ENCODE results near the gene CALM3.
"Not testable (repeated sequence)": the region's sequence is repeated elsewhere in the genome, so short reads cannot be mapped to it uniquely, and the experiment has no call there.

The CALM3 gene

GRCh38 chr19:46601318-46602224, at the start of gene CALM3:
Gene CALM3, plus strand, starts transcription at chr19:46601330. Its CDS starts 105 bp downstream, at chr19:46601435.
- Histone ChIP-seq H3K9me3 (ENCODE audit: control insufficient read depth, low read depth, low read length) (no peaks in the 10 kb centered on the region), H3K36me3 (ENCODE audit: control insufficient read depth, low read depth, low read length) (peaks cover 9% of the 10 kb centered on the region), H3K4me1 (ENCODE audit: control insufficient read depth, low read depth, low read length) (peaks cover 17% of the 10 kb centered on the region), H3K9ac (ENCODE audit: low read length) (peak within 1 kb of the TSS; percentile 99), H3K27me3 (ENCODE audit: control insufficient read depth, insufficient read depth, low read length) (no peaks in the 10 kb centered on the region), H3K27ac (ENCODE audit: low read length) (peak within 1 kb of the TSS; percentile 100), H3K4me3 (ENCODE audit: low read length) (peak within 1 kb of the TSS; percentile 85)

DNA sequence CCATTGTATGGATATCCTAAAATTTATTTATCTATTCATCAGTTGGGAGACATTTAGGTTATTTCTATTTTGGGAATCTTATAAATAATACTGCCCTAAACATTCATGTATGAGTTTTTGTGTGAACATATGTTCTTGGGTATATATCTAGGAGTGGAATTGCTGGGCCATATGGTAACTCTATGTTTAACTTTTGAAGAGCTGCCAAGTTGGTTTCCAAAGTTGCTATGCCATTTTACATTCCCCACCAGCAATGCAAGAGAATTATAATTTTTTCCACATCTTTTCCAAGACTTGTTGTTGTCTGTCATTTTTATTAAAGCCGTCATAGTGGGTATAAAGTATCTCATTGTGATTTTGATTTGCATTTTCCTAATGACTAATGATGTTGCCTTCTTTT, 48.2 kb upstream of the CALM3 start:
- Histone ChIP-seq H3K27ac (ENCODE audit: low read length) (no peak overlapping the region), H3K4me1 (ENCODE audit: control insufficient read depth, low read depth, low read length) (no peaks in the 10 kb centered on the region), H3K27me3 (ENCODE audit: control insufficient read depth, insufficient read depth, low read length) (no peaks in the 10 kb centered on the region), H3K9ac (ENCODE audit: low read length) (no peak overlapping the region), H3K4me3 (ENCODE audit: low read length) (no peak overlapping the region), H3K9me3 (ENCODE audit: control insufficient read depth, low read depth, low read length) (no peaks in the 10 kb centered on the region), H3K36me3 (ENCODE audit: control insufficient read depth, low read depth, low read length) (no peaks in the 10 kb centered on the region)

GRCh38 chr19:46554161-46554560, 47.0 kb upstream of the CALM3 start:
- H3K9ac ChIP-seq (ENCODE audit: low read length): no peak overlapping the region
- no peaks in the 10 kb centered on the region for H3K36me3 ChIP-seq (ENCODE audit: control insufficient read depth, low read depth, low read length)
- H3K27ac ChIP-seq (ENCODE audit: low read length): no peak overlapping the region
- no peaks in the 10 kb centered on the region for H3K4me1 ChIP-seq (ENCODE audit: control insufficient read depth, low read depth, low read length)
- no peaks in the 10 kb centered on the region for H3K9me3 ChIP-seq (ENCODE audit: control insufficient read depth, low read depth, low read length)
- no peaks in the 10 kb centered on the region for H3K27me3 ChIP-seq (ENCODE audit: control insufficient read depth, insufficient read depth, low read length)
- no peak overlapping the region for H3K4me3 ChIP-seq (ENCODE audit: low read length)

DNA sequence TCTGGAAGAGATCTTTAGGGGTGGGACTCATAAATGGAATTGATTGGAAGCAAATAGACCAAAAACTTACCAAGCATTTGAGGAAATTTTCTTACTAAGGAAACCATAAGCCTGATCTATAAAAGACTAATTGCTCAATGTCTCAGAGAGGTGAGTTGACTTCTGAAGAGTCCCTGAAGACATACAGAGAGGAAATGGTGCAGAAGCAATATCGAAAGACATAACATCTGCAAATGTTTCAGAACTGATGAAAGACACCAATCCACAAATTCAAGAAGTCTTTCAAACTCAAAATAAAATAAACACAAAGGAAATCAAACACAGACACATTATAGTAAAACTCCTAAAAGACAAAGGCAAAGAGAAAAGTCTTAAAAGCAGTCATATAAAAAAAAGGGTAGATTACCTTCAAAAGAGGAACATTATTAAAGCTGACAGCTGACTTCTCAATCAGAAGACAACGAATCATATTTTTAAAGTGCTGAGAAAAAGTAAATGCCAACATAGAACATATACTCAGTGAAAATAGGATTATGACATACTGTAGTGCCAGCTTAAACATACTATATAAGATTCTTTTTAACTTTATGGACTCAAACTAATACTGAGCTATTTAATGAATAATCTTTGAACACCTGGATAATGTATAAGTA, 45.4 kb upstream of the CALM3 start:
- H3K9me3 ChIP-seq (ENCODE audit: control insufficient read depth, low read depth, low read length): no peaks in the 10 kb centered on the region
- no peaks in the 10 kb centered on the region for H3K36me3 ChIP-seq (ENCODE audit: control insufficient read depth, low read depth, low read length)
- no peaks in the 10 kb centered on the region for H3K27me3 ChIP-seq (ENCODE audit: control insufficient read depth, insufficient read depth, low read length)
- H3K4me1 ChIP-seq (ENCODE audit: control insufficient read depth, low read depth, low read length): no peaks in the 10 kb centered on the region
- H3K4me3 ChIP-seq (ENCODE audit: low read length): no peak overlapping the region
- no peak overlapping the region for H3K27ac ChIP-seq (ENCODE audit: low read length)
- no peak overlapping the region for H3K9ac ChIP-seq (ENCODE audit: low read length)

GRCh38 chr19:46556471-46556870, 44.7 kb upstream of the CALM3 start:
- H3K4me3 ChIP-seq (ENCODE audit: low read length); H3K9ac ChIP-seq (ENCODE audit: low read length); H3K9me3 ChIP-seq (ENCODE audit: control insufficient read depth, low read depth, low read length); H3K36me3 ChIP-seq (ENCODE audit: control insufficient read depth, low read depth, low read length); H3K27me3 ChIP-seq (ENCODE audit: control insufficient read depth, insufficient read depth, low read length); H3K4me1 ChIP-seq (ENCODE audit: control insufficient read depth, low read depth, low read length); H3K27ac ChIP-seq (ENCODE audit: low read length): not testable (repeated sequence)

GRCh38 chr19:46559203-46559602, 41.9 kb upstream of the CALM3 start:
- Histone ChIP-seq H3K27me3 (ENCODE audit: control insufficient read depth, insufficient read depth, low read length) (no peaks in the 10 kb centered on the region), H3K27ac (ENCODE audit: low read length) (no peak overlapping the region), H3K9me3 (ENCODE audit: control insufficient read depth, low read depth, low read length) (no peaks in the 10 kb centered on the region), H3K4me3 (ENCODE audit: low read length) (no peak overlapping the region), H3K9ac (ENCODE audit: low read length) (no peak overlapping the region), H3K4me1 (ENCODE audit: control insufficient read depth, low read depth, low read length) (no peaks in the 10 kb centered on the region), H3K36me3 (ENCODE audit: control insufficient read depth, low read depth, low read length) (no peaks in the 10 kb centered on the region)

DNA sequence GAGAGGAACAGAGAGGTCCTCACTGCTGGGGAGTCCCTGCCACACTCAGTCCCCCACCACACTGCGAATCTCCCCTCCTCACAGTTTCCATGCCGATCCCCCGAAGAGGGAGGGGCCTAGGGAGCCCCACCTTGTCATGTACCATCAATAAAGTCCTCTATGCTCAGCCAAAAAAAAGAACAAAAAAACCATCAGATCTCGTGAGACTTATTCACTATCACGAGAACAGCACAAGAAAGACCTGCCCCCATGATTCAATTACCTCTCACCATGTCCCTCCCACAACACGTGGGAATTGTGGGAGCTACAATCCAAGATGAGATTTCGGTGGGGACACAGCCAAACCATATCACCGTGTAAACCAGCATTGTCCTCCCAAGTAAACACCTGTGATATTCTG, 41.5 kb upstream of the CALM3 start:
- H3K9me3 ChIP-seq (ENCODE audit: control insufficient read depth, low read depth, low read length); H3K36me3 ChIP-seq (ENCODE audit: control insufficient read depth, low read depth, low read length); H3K4me1 ChIP-seq (ENCODE audit: control insufficient read depth, low read depth, low read length); H3K27me3 ChIP-seq (ENCODE audit: control insufficient read depth, insufficient read depth, low read length); H3K4me3 ChIP-seq (ENCODE audit: low read length); H3K27ac ChIP-seq (ENCODE audit: low read length); H3K9ac ChIP-seq (ENCODE audit: low read length): not testable (repeated sequence)

DNA sequence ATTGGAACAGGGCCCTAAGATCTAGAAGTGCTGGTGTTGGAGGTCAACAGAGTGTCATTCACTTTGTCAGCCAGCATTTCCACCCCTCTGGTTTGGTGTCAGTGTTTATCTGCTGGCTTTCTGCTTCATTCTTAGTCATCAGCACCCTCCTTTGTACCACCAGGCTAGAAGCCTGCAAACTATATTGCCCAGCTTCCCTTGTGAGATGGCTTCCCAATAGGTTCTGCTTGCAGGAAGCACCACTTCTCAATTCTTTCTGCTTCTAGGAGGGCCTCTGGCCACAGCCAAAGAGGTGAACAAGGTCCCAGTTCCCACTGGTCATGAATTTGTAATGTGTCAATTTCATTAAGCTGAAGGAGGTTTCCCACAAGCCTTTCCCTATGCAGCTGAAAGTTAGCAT, 36.4 kb upstream of the CALM3 start:
- no peak overlapping the region for H3K27ac ChIP-seq (ENCODE audit: low read length)
- H3K9ac ChIP-seq (ENCODE audit: low read length): no peak overlapping the region
- no peaks in the 10 kb centered on the region for H3K9me3 ChIP-seq (ENCODE audit: control insufficient read depth, low read depth, low read length)
- H3K4me3 ChIP-seq (ENCODE audit: low read length): no peak overlapping the region
- H3K27me3 ChIP-seq (ENCODE audit: control insufficient read depth, insufficient read depth, low read length): no peaks in the 10 kb centered on the region
- H3K36me3 ChIP-seq (ENCODE audit: control insufficient read depth, low read depth, low read length): no peaks in the 10 kb centered on the region
- H3K4me1 ChIP-seq (ENCODE audit: control insufficient read depth, low read depth, low read length): no peaks in the 10 kb centered on the region

DNA sequence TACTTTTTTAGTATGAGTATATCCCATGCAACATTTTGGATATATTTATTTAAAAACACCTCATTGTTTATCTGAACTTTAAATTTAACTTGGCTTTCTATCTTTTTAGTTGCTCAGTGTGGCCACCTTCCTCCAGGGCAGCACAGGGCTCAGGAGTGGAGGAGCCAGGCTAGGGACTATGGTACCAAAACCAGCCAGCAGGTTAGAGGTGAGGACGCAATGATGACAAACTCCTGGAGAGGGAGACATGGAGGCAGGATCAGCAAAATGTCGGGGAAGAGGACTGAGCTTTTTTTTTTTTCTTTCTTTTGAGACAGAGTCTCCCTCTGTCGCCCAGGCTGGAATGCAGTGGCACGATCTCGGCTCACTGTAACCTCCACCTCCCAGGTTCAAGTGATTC, 29.6 kb upstream of the CALM3 start:
- Histone ChIP-seq H3K4me3 (ENCODE audit: low read length) (no peak overlapping the region), H3K4me1 (ENCODE audit: control insufficient read depth, low read depth, low read length) (no peaks in the 10 kb centered on the region), H3K27me3 (ENCODE audit: control insufficient read depth, insufficient read depth, low read length) (no peaks in the 10 kb centered on the region), H3K36me3 (ENCODE audit: control insufficient read depth, low read depth, low read length) (no peaks in the 10 kb centered on the region), H3K9me3 (ENCODE audit: control insufficient read depth, low read depth, low read length) (no peaks in the 10 kb centered on the region), H3K9ac (ENCODE audit: low read length) (no peak overlapping the region), H3K27ac (ENCODE audit: low read length) (no peak overlapping the region)

GRCh38 chr19:46573679-46574498, 27.2 kb upstream of the CALM3 start:
- Histone ChIP-seq H3K9ac (ENCODE audit: low read length) (no peak overlapping the region), H3K36me3 (ENCODE audit: control insufficient read depth, low read depth, low read length) (no peaks in the 10 kb centered on the region), H3K4me3 (ENCODE audit: low read length) (no peak overlapping the region), H3K9me3 (ENCODE audit: control insufficient read depth, low read depth, low read length) (no peaks in the 10 kb centered on the region), H3K4me1 (ENCODE audit: control insufficient read depth, low read depth, low read length) (no peaks in the 10 kb centered on the region), H3K27ac (ENCODE audit: low read length) (no peak overlapping the region), H3K27me3 (ENCODE audit: control insufficient read depth, insufficient read depth, low read length) (no peaks in the 10 kb centered on the region)

- Histone ChIP-seq H3K9me3 (ENCODE audit: control insufficient read depth, low read depth, low read length) (no peaks in the 10 kb centered on the region), H3K36me3 (ENCODE audit: control insufficient read depth, low read depth, low read length) (no peaks in the 10 kb centered on the region), H3K4me1 (ENCODE audit: control insufficient read depth, low read depth, low read length) (no peaks in the 10 kb centered on the region), H3K27me3 (ENCODE audit: control insufficient read depth, insufficient read depth, low read length) (no peaks in the 10 kb centered on the region), H3K4me3 (ENCODE audit: low read length) (no peak overlapping the region), H3K9ac (ENCODE audit: low read length) (no peak overlapping the region), H3K27ac (ENCODE audit: low read length) (no peak overlapping the region)
Measured at GRCh38 chr19:46574533-46574932, 26.6 kb upstream of the CALM3 start.
